PFSK-1 (cell line): ENCODE data around the gene POR.

Source experiments
- FOXP2 ChIP-seq: optimal IDR thresholded peaks from 2 replicates; pipeline ENCODE3; 2011; ENCODE audit warnings: borderline replicate concordance, control low read depth, inconsistent platforms; ENCODE audit not compliant: insufficient read depth; ENCODE audit errors: extremely low read length, extremely low read depth
- POLR2AphosphoS5 ChIP-seq: IDR thresholded peaks from 2 replicates; pipeline ENCODE4 v1.6.1; 2012; ENCODE audit warnings: low read depth, mild to moderate bottlenecking, control low read depth, low read length, moderate library complexity
- TAF1 ChIP-seq: IDR thresholded peaks from 2 replicates; pipeline ENCODE4 v1.6.1; 2012; ENCODE audit warnings: low read length, control low read depth, borderline replicate concordance; ENCODE audit not compliant: insufficient read depth
- TF ChIP-seq, protein P1 (sequence below), 2 experiments: IDR thresholded peaks; 2 replicates each; pipeline versions ENCODE4 v1.6.1 to v1.8.0; 2011 to 2012; ENCODE audit warnings: low read depth in 2 of 2, low read length in 2 of 2, control low read depth in 1 of 2, inconsistent platforms in 1 of 2, mild to moderate bottlenecking in 1 of 2, moderate library complexity in 1 of 2; ENCODE audit not compliant: insufficient read depth in 1 of 2

DNA sequence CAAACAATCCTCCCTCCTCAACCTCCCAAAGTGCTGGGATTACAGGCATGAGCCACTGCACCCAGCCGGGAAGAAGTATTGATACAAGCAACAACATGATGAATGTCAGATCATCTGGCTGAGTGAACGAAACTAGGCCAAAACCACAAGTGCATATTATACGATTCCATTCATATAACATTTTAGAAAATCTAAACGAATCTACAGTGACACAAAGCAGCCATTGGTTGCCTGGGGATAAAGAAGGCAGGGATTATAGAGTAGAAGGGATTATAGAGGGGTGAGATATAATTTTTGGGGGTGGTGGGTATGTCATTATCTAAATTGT, 47.6 kb upstream of the POR start:
- TF ChIP-seq, protein P1, sequence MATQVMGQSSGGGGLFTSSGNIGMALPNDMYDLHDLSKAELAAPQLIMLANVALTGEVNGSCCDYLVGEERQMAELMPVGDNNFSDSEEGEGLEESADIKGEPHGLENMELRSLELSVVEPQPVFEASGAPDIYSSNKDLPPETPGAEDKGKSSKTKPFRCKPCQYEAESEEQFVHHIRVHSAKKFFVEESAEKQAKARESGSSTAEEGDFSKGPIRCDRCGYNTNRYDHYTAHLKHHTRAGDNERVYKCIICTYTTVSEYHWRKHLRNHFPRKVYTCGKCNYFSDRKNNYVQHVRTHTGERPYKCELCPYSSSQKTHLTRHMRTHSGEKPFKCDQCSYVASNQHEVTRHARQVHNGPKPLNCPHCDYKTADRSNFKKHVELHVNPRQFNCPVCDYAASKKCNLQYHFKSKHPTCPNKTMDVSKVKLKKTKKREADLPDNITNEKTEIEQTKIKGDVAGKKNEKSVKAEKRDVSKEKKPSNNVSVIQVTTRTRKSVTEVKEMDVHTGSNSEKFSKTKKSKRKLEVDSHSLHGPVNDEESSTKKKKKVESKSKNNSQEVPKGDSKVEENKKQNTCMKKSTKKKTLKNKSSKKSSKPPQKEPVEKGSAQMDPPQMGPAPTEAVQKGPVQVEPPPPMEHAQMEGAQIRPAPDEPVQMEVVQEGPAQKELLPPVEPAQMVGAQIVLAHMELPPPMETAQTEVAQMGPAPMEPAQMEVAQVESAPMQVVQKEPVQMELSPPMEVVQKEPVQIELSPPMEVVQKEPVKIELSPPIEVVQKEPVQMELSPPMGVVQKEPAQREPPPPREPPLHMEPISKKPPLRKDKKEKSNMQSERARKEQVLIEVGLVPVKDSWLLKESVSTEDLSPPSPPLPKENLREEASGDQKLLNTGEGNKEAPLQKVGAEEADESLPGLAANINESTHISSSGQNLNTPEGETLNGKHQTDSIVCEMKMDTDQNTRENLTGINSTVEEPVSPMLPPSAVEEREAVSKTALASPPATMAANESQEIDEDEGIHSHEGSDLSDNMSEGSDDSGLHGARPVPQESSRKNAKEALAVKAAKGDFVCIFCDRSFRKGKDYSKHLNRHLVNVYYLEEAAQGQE (IDR thresholded peaks at IDR 0.05; ENCODE audit: insufficient read depth in 1 of 2, low read depth in 2 of 2, low read length in 2 of 2): no peak
- TF ChIP-seq TAF1 (no peak), POLR2AphosphoS5 (no peak), FOXP2 (no peak)
